ENCODE results near the gene ZNF184.

- TF ChIP-seq CTCF (conservative IDR thresholded peaks at IDR 0.05 in 1 of 2, IDR thresholded peaks at IDR 0.05 in 1 of 2; ENCODE audit: low read depth in 1 of 2, low read length in 2 of 2) (no peak), EZH2 (IDR thresholded peaks at IDR 0.05; ENCODE audit: low read length, missing control alignments) (no peak)
Measured at GRCh38 chr6:27400877-27401642, 71.8 kb downstream of the ZNF184 start.
